NT2/D1 (cell line): ENCODE results near the gene ACAP3.

ENCODE experiments used
- DNase-seq: peaks from one replicate; pipeline ENCODE4 v3.0.0-alpha.2; 2011; ENCODE audit warnings: low read depth, low spot score
- H3K27me3 ChIP-seq: 2 replicates; pipeline ENCODE4 v1.6.0; 2011; ENCODE audit warnings: mild to moderate bottlenecking; ENCODE audit not compliant: insufficient read length, insufficient read depth
- H3K36me3 ChIP-seq: 2 replicates; pipeline ENCODE4 v1.6.1; 2011; ENCODE audit warnings: mild to moderate bottlenecking, low read length, mixed read lengths; ENCODE audit not compliant: insufficient read depth, insufficient read length
- H3K4me1 ChIP-seq: 2 replicates; pipeline ENCODE4 v1.5.1; 2011; ENCODE audit not compliant: insufficient read depth, insufficient read length
- H3K4me3 ChIP-seq: 2 replicates; pipeline ENCODE4 v1.5.1; 2011; ENCODE audit warnings: low read depth; ENCODE audit not compliant: insufficient read length
- H3K9ac ChIP-seq: 2 replicates; pipeline ENCODE4 v1.6.0; 2011; ENCODE audit warnings: low read depth; ENCODE audit not compliant: insufficient read length
- H3K9me3 ChIP-seq: 2 replicates; pipeline ENCODE4 v1.5.1; 2011; ENCODE audit warnings: mild to moderate bottlenecking, low read length; ENCODE audit not compliant: insufficient read depth
- SUZ12 ChIP-seq: IDR thresholded peaks from 2 replicates; pipeline ENCODE4 v1.6.1; 2011; ENCODE audit not compliant: insufficient read length, insufficient read depth; ENCODE audit errors: extremely low read depth
- YY1 ChIP-seq: IDR thresholded peaks from 2 replicates; pipeline ENCODE4 v1.6.1; 2011; ENCODE audit not compliant: insufficient read length, insufficient read depth
- ZNF274 ChIP-seq: IDR thresholded peaks from 2 replicates; pipeline ENCODE4 v1.6.1; 2011; ENCODE audit warnings: mild to moderate bottlenecking, low read depth, low read length

The ACAP3 gene

GRCh38 chr1:1286313-1287261, 21.1 kb downstream of the ACAP3 start:
- no peak for DNase-seq
- no peak overlapping the region for H3K9ac ChIP-seq
- H3K9me3 ChIP-seq = no peaks in the 10 kb centered on the region
- no peak overlapping the region for H3K4me3 ChIP-seq
- H3K27me3 ChIP-seq = no peaks in the 10 kb centered on the region
- no peaks in the 10 kb centered on the region for H3K36me3 ChIP-seq
- TF ChIP-seq SUZ12 = no peak
- H3K4me1 ChIP-seq = peaks cover 5% of the 10 kb centered on the region

- Histone ChIP-seq H3K9ac (no peak overlapping the region), H3K4me1 (peaks cover 4% of the 10 kb centered on the region), H3K4me3 (no peak overlapping the region), H3K36me3 (no peaks in the 10 kb centered on the region), H3K27me3 (no peaks in the 10 kb centered on the region), H3K9me3 (no peaks in the 10 kb centered on the region)
- DNase-seq = no peak
- TF ChIP-seq YY1 (no peak), ZNF274 (no peak), SUZ12 (no peak)
Measured at GRCh38 chr1:1285611-1286311, 22.0 kb downstream of the ACAP3 start.

GRCh38 chr1:1285102-1285571, 22.6 kb downstream of the ACAP3 start:
- no peaks in the 10 kb centered on the region for H3K36me3 ChIP-seq
- no peak overlapping the region for H3K9ac ChIP-seq
- no peaks in the 10 kb centered on the region for H3K27me3 ChIP-seq
- no peak for DNase-seq
- H3K9me3 ChIP-seq = no peaks in the 10 kb centered on the region
- TF ChIP-seq YY1 (no peak), ZNF274 (no peak), SUZ12 (no peak)
- no peak overlapping the region for H3K4me3 ChIP-seq
- H3K4me1 ChIP-seq = peaks cover 2% of the 10 kb centered on the region

- peaks cover 2% of the 10 kb centered on the region for H3K4me1 ChIP-seq
- no peak overlapping the region for H3K9ac ChIP-seq
- no peaks in the 10 kb centered on the region for H3K36me3 ChIP-seq
- H3K9me3 ChIP-seq = no peaks in the 10 kb centered on the region
- H3K27me3 ChIP-seq = no peaks in the 10 kb centered on the region
- DNase-seq = no peak
- no peak overlapping the region for H3K4me3 ChIP-seq
- TF ChIP-seq YY1 (no peak), SUZ12 (no peak), ZNF274 (no peak)
Measured at GRCh38 chr1:1284221-1285101, 23.3 kb downstream of the ACAP3 start.

- H3K36me3 ChIP-seq = no peaks in the 10 kb centered on the region
- TF ChIP-seq ZNF274 (no peak), YY1 (no peak), SUZ12 (no peak)
- H3K9me3 ChIP-seq = no peaks in the 10 kb centered on the region
- H3K27me3 ChIP-seq = no peaks in the 10 kb centered on the region
- peaks cover 2% of the 10 kb centered on the region for H3K4me1 ChIP-seq
- DNase-seq = no peak
- H3K4me3 ChIP-seq = no peak overlapping the region
- no peak overlapping the region for H3K9ac ChIP-seq
Measured at GRCh38 chr1:1283821-1284220, 23.9 kb downstream of the ACAP3 start.

GRCh38 chr1:1282998-1283397, 24.7 kb downstream of the ACAP3 start:
- Histone ChIP-seq H3K4me3 (no peak overlapping the region), H3K36me3 (no peaks in the 10 kb centered on the region), H3K9ac (no peak overlapping the region), H3K4me1 (peaks cover 2% of the 10 kb centered on the region), H3K9me3 (no peaks in the 10 kb centered on the region), H3K27me3 (no peaks in the 10 kb centered on the region)
- DNase-seq = no peak
- TF ChIP-seq YY1 = no peak
- no peak for TF ChIP-seq SUZ12
- TF ChIP-seq ZNF274 = no peak

GRCh38 chr1:1281533-1282321, 26.0 kb downstream of the ACAP3 start:
- H3K36me3 ChIP-seq = no peaks in the 10 kb centered on the region
- H3K9ac ChIP-seq = no peak overlapping the region
- peaks cover 2% of the 10 kb centered on the region for H3K4me1 ChIP-seq
- H3K27me3 ChIP-seq = no peaks in the 10 kb centered on the region
- no peaks in the 10 kb centered on the region for H3K9me3 ChIP-seq
- DNase-seq = no peak
- no peak for TF ChIP-seq YY1
- TF ChIP-seq SUZ12 = no peak
- no peak for TF ChIP-seq ZNF274
- H3K4me3 ChIP-seq = no peak overlapping the region
